Vagina (tissue), 2 donors: Measurements from ENCODE around the gene SRRM1.
"Not testable (repeated sequence)": the region's sequence is repeated elsewhere in the genome, so short reads cannot be mapped to it uniquely, and the experiment has no call there.

ENCODE experiments used
- POLR2A ChIP-seq, 2 donors: fragments of 450-650 bp; IDR thresholded peaks; one replicate each; pipeline ENCODE4 v1.6.1; 2017; ENCODE audit warnings: antibody characterized with exemption in 2 of 2, mild to moderate bottlenecking in 2 of 2, moderate library complexity in 2 of 2
- POLR2AphosphoS5 ChIP-seq, 2 donors: sonication (generic); formaldehyde crosslinking; IDR thresholded peaks; one replicate each; pipeline ENCODE4 v1.9.0; 2017; ENCODE audit warnings: antibody characterized with exemption in 2 of 2, mild to moderate bottlenecking in 2 of 2, low read depth in 1 of 2; ENCODE audit not compliant: insufficient read depth in 1 of 2
- TF ChIP-seq, protein P1 (sequence below), 3 experiments: fragments of 450-650 bp in 2 of 3; fragments of 200-600 bp in 1 of 3; sonication (generic) in 1 of 3; IDR thresholded peaks; one replicate each; pipeline ENCODE4 v1.5.1; 2017 to 2019; ENCODE audit warnings: antibody characterized with exemption in 3 of 3, mild to moderate bottlenecking in 2 of 3, moderate library complexity in 2 of 3

DNA sequence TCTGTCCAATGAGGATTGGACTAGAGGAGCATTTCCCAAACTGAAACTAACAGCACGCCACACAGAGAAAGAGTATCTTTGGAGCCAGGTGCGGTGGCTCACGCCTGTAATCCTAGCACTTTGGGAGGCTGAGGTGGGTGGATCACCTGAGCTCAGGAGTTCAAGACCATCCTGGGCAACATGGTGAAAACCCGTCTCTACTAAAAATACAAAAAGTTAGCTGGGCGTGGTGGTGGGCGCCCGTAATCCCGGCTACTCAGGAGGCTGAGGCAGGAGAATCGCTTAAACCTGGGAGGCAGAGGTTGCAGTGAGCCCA is 62.9 kb downstream of the SRRM1 start:
- TF ChIP-seq, protein P1, sequence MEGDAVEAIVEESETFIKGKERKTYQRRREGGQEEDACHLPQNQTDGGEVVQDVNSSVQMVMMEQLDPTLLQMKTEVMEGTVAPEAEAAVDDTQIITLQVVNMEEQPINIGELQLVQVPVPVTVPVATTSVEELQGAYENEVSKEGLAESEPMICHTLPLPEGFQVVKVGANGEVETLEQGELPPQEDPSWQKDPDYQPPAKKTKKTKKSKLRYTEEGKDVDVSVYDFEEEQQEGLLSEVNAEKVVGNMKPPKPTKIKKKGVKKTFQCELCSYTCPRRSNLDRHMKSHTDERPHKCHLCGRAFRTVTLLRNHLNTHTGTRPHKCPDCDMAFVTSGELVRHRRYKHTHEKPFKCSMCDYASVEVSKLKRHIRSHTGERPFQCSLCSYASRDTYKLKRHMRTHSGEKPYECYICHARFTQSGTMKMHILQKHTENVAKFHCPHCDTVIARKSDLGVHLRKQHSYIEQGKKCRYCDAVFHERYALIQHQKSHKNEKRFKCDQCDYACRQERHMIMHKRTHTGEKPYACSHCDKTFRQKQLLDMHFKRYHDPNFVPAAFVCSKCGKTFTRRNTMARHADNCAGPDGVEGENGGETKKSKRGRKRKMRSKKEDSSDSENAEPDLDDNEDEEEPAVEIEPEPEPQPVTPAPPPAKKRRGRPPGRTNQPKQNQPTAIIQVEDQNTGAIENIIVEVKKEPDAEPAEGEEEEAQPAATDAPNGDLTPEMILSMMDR (IDR thresholded peaks at IDR 0.05), result not testable (repeated sequence)
- TF ChIP-seq POLR2A (IDR thresholded peaks at IDR 0.05); POLR2AphosphoS5 (IDR thresholded peaks at IDR 0.05; ENCODE audit: insufficient read depth in 1 of 2, low read depth in 1 of 2): not testable (repeated sequence)
